ENCODE measurements around the gene NSUN4. TPM values are rescaled to one million over a fixed set of nuclear protein-coding genes. Genes with fewer than 3 reads are reported as not detected.

NSUN4 gene
- total RNA-seq, 2 experiments from 2014 or later = 28.5 to 29.3 TPM

GRCh38 chr1:46301406-46301807, 39.2 kb upstream of the NSUN4 start:
- ATAC-seq (no peak), DNase-seq (no peak)
- Mint-ChIP-seq H3K4me1 (ENCODE audit: low read depth) (peaks cover 31% of the 10 kb centered on the region), H3K27me3 (no peaks in the 10 kb centered on the region), H3K9me3 (no peaks in the 10 kb centered on the region), H3K36me3 (ENCODE audit: low read depth) (peaks cover 48% of the 10 kb centered on the region), H3K27ac (peak overlapping the region; percentile 83), H3K4me3 (peak overlapping the region; percentile 99)
- intact Hi-C loops (cut with micrococcal nuclease) = loop anchor here (5.0 kb wide), 1 partner anchor 41 kb away; the partner anchor contains the start of gene NSUN4
- no peak for TF ChIP-seq CTCF (IDR thresholded peaks at IDR 0.05)
- POLR2A ChIA-PET = interaction anchor here (1.7 to 3.8 kb wide), 2 partner anchors 11 to 13 kb away, joined by 5 to 16 read pairs; no protein-coding TSS in a partner anchor
- CTCF ChIA-PET = no interaction called here

- no peaks in the 10 kb centered on the region for H3K9me3 Mint-ChIP-seq
- H3K27me3 Mint-ChIP-seq = no peaks in the 10 kb centered on the region
- H3K4me1 Mint-ChIP-seq (ENCODE audit: low read depth) = peaks cover 36% of the 10 kb centered on the region
- TF ChIP-seq CTCF (IDR thresholded peaks at IDR 0.05) = no peak
- POLR2A ChIA-PET = interaction anchor here (0.7 to 3.8 kb wide), 13 partner anchors 12 to 63 kb away, joined by 3 to 34 read pairs (median 8); partner anchors contain the start of genes NSUN4 and RAD54L
- peaks cover 42% of the 10 kb centered on the region for H3K36me3 Mint-ChIP-seq (ENCODE audit: low read depth)
- CTCF ChIA-PET = no interaction called here
- intact Hi-C loops (cut with micrococcal nuclease) = loop anchor here (5.0 kb wide), 1 partner anchor 40 kb away; the partner anchor contains the start of gene NSUN4
- DNase-seq (peak; percentile 59), ATAC-seq (peak; percentile 22)
- peak overlapping the region; percentile 99 for H3K27ac Mint-ChIP-seq
- H3K4me3 Mint-ChIP-seq = peak overlapping the region; percentile 99
Measured at GRCh38 chr1:46301808-46302640, 38.6 kb upstream of the NSUN4 start.

- no peak for DNase-seq
Measured at GRCh38 chr1:46302641-46303037, 38.0 kb upstream of the NSUN4 start.

GRCh38 chr1:46303038-46303871, 37.4 kb upstream of the NSUN4 start, which contains the start of the genes LRRC41 and UQCRH:
LRRC41 (minus strand) TSS chr1:46303616; CDS start chr1:46303322, 294 bp downstream.
UQCRH (plus strand) TSS chr1:46303698; CDS start chr1:46303767, 69 bp downstream.
- Mint-ChIP-seq H3K27me3 (no peaks in the 10 kb centered on the region), H3K36me3 (ENCODE audit: low read depth) (peaks cover 43% of the 10 kb centered on the region)
- CTCF ChIA-PET = interaction anchor here (0.8 to 2.2 kb wide), 11 partner anchors 9 to 58 kb away, joined by 3 to 13 read pairs (median 5); partner anchors contain the start of gene NSUN4

More at GRCh38 chr1:46302641-46303037, 38.0 kb upstream of the NSUN4 start:
- Mint-ChIP-seq H3K9me3 (no peaks in the 10 kb centered on the region), H3K36me3 (ENCODE audit: low read depth) (peaks cover 42% of the 10 kb centered on the region), H3K27ac (peak overlapping the region; percentile 99), H3K4me3 (peak overlapping the region; percentile 99), H3K27me3 (no peaks in the 10 kb centered on the region), H3K4me1 (ENCODE audit: low read depth) (peaks cover 41% of the 10 kb centered on the region)
- TF ChIP-seq CTCF (IDR thresholded peaks at IDR 0.05) = no peak
- intact Hi-C loops (cut with micrococcal nuclease) = loop anchor here (5.0 kb wide), 1 partner anchor 40 kb away; the partner anchor contains the start of gene NSUN4
- ChIA-PET CTCF (interaction anchor here (0.8 to 2.2 kb wide), 8 partner anchors 14 to 57 kb away, joined by 3 to 13 read pairs (median 5); partner anchors contain the start of gene NSUN4), POLR2A (interaction anchor here (0.6 to 2.8 kb wide), 25 partner anchors 8 to 1380 kb away, joined by 3 to 34 read pairs (median 6); partner anchors contain the start of genes MOB3C, NSUN4 and RAD54L)
- ATAC-seq = peak; percentile 1

More at GRCh38 chr1:46303038-46303871, 37.4 kb upstream of the NSUN4 start, which contains the start of the genes LRRC41 and UQCRH:
- Mint-ChIP-seq H3K4me3 (peak within 1 kb of the TSS; percentile 99), H3K9me3 (no peaks in the 10 kb centered on the region), H3K27ac (peak within 1 kb of the TSS; percentile 99), H3K4me1 (ENCODE audit: low read depth) (peaks cover 48% of the 10 kb centered on the region)
- POLR2A ChIA-PET = interaction anchor here (0.6 to 2.8 kb wide), 32 partner anchors 9 to 1381 kb away, joined by 3 to 34 read pairs (median 4); partner anchors contain the start of genes MOB3C, NSUN4 and RAD54L
- intact Hi-C loops (cut with micrococcal nuclease) = loop anchor here (5.0 kb wide), 1 partner anchor 39 kb away; the partner anchor contains the start of gene NSUN4
- no peak for TF ChIP-seq CTCF (IDR thresholded peaks at IDR 0.05)
- ATAC-seq (peak; percentile 89), DNase-seq (peak; percentile 94)

Data from activated CD8-positive, alpha-beta T cell treated with anti-CD3 and anti-CD28 coated beads for 36 hours (primary cell).